HEK293 (cell line): Measurements from ENCODE around the gene MUC4.
"Not testable (repeated sequence)": the region's sequence is repeated elsewhere in the genome, so short reads cannot be mapped to it uniquely, and the experiment has no call there.

Experiments
- CTCF ChIA-PET: fragments of 350-600 bp; formaldehyde crosslinking; extraction: SDS; loops from one replicate; lab custom pipeline; 2021; ENCODE audit warnings: antibody characterized with exemption; lab: Yijun Ruan, JAX
- POLR2A ChIA-PET: fragments of 300-600 bp; formaldehyde crosslinking; extraction: SDS; loops from one replicate; lab custom pipeline; 2020; ENCODE audit warnings: antibody characterized with exemption, inconsistent platforms; lab: Yijun Ruan, JAX
- H3K27ac ChIP-seq: fragments of 200-500 bp; sonication (Bioruptor generic); 2 replicates; pipeline ENCODE4 v1.5.1; 2014; ENCODE audit warnings: low read depth, low read length, control low read depth, inconsistent platforms; ENCODE audit errors: extremely low read depth
- H3K36me3 ChIP-seq, 2 experiments: fragments of 200-500 bp in 1 of 2; sonication (Bioruptor generic) in 1 of 2; 1 replicate in 1 of 2; 2 replicates in 1 of 2; pipeline ENCODE4 v1.5.1; 2014 to 2017; ENCODE audit warnings: inconsistent platforms in 2 of 2, low read length in 2 of 2; ENCODE audit not compliant: control insufficient read depth in 2 of 2, insufficient read depth in 1 of 2
- H3K4me1 ChIP-seq: fragments of 200-500 bp; sonication (Bioruptor generic); 2 replicates; pipeline ENCODE4 v1.5.1; 2014; ENCODE audit warnings: mild to moderate bottlenecking, low read length, inconsistent platforms; ENCODE audit not compliant: control insufficient read depth, insufficient read depth
- H3K4me3 ChIP-seq: 2 replicates; pipeline ENCODE4 v1.5.1; 2011; ENCODE audit warnings: low read depth, mild to moderate bottlenecking, control low read depth, low read length, moderate library complexity
- H3K9me3 ChIP-seq: fragments of 200-500 bp; sonication (Bioruptor generic); 2 replicates; pipeline ENCODE4 v1.5.1; 2014; ENCODE audit warnings: low read depth, low read length, inconsistent platforms; ENCODE audit not compliant: control insufficient read depth, insufficient read depth
- BCL11A ChIP-seq: fragments of 450-650 bp; formaldehyde crosslinking; IDR thresholded peaks from 2 replicates; pipeline ENCODE4 v1.5.1; 2016; ENCODE audit warnings: low read depth, missing biosample characterization, missing genetic modification characterization
- KLF1 ChIP-seq: fragments of 450-650 bp; formaldehyde crosslinking; IDR thresholded peaks from 2 replicates; pipeline ENCODE4 v1.5.1; 2016; ENCODE audit warnings: missing biosample characterization, missing genetic modification characterization
- MEIS1 ChIP-seq: sonication (generic); formaldehyde crosslinking; IDR thresholded peaks from 2 replicates; pipeline ENCODE4 v1.8.1; 2022; ENCODE audit warnings: missing genetic modification reagents, mild to moderate bottlenecking, borderline replicate concordance
- PRDM1 ChIP-seq: fragments of 450-650 bp; formaldehyde crosslinking; IDR thresholded peaks from 2 replicates; pipeline ENCODE4; 2016; ENCODE audit warnings: missing biosample characterization, missing genetic modification characterization
- SCRT2 ChIP-seq: fragments of 450-650 bp; formaldehyde crosslinking; IDR thresholded peaks from 2 replicates; pipeline ENCODE4 v1.5.1; 2016; ENCODE audit warnings: missing biosample characterization, missing genetic modification characterization
- ZBTB17 ChIP-seq: fragments of 450-650 bp; formaldehyde crosslinking; IDR thresholded peaks from 2 replicates; pipeline ENCODE4 v1.5.1; 2016; ENCODE audit warnings: missing biosample characterization, missing genetic modification characterization
- ZEB2 ChIP-seq: fragments of 450-650 bp; formaldehyde crosslinking; IDR thresholded peaks from 2 replicates; pipeline ENCODE4 v1.5.1; 2016; ENCODE audit warnings: missing biosample characterization, missing genetic modification characterization
- ZFP3 ChIP-seq: fragments of 450-650 bp; formaldehyde crosslinking; IDR thresholded peaks from 2 replicates; pipeline ENCODE4 v1.5.1; 2016; ENCODE audit warnings: low read depth, missing biosample characterization, missing genetic modification characterization
- ZFP41 ChIP-seq: fragments of 450-650 bp; formaldehyde crosslinking; IDR thresholded peaks from 2 replicates; pipeline ENCODE4 v1.5.1; 2016; ENCODE audit warnings: missing biosample characterization, missing genetic modification characterization, borderline replicate concordance
- ZNF114 ChIP-seq: fragments of 450-650 bp; formaldehyde crosslinking; IDR thresholded peaks from 2 replicates; pipeline ENCODE4 v1.5.0; 2017; ENCODE audit warnings: missing biosample characterization, missing genetic modification characterization
- ZNF121 ChIP-seq: fragments of 450-650 bp; formaldehyde crosslinking; IDR thresholded peaks from 2 replicates; pipeline ENCODE4 v1.5.1; 2016; ENCODE audit warnings: missing biosample characterization, missing genetic modification characterization
- ZNF133 ChIP-seq: fragments of 450-650 bp; formaldehyde crosslinking; IDR thresholded peaks from 2 replicates; pipeline ENCODE4 v1.5.1; 2016; ENCODE audit warnings: missing biosample characterization, missing genetic modification characterization
- ZNF140 ChIP-seq: fragments of 450-650 bp; formaldehyde crosslinking; IDR thresholded peaks from 2 replicates; pipeline ENCODE4 v1.5.1; 2016; ENCODE audit warnings: missing biosample characterization, missing genetic modification characterization
- ZNF157 ChIP-seq: fragments of 450-650 bp; formaldehyde crosslinking; IDR thresholded peaks from 2 replicates; pipeline ENCODE4 v1.5.1; 2016; ENCODE audit warnings: missing biosample characterization, missing genetic modification characterization
- ZNF16 ChIP-seq: fragments of 450-650 bp; formaldehyde crosslinking; IDR thresholded peaks from 2 replicates; pipeline ENCODE4 v1.5.1; 2016; ENCODE audit warnings: low read depth, missing biosample characterization, missing genetic modification characterization
- ZNF169 ChIP-seq: fragments of 450-650 bp; formaldehyde crosslinking; IDR thresholded peaks from 2 replicates; pipeline ENCODE4 v1.5.1; 2016; ENCODE audit warnings: missing biosample characterization, missing genetic modification characterization
- ZNF529 ChIP-seq: fragments of 450-650 bp; formaldehyde crosslinking; IDR thresholded peaks from 2 replicates; pipeline ENCODE4 v1.5.1; 2017; ENCODE audit warnings: missing genetic modification characterization, missing biosample characterization; ENCODE audit not compliant: insufficient replicate concordance
- ZNF561 ChIP-seq: fragments of 450-650 bp; IDR thresholded peaks from 2 replicates; pipeline ENCODE4 v1.5.1; 2018; ENCODE audit warnings: missing biosample characterization, missing genetic modification characterization, borderline replicate concordance
- ZNF623 ChIP-seq: fragments of 450-650 bp; formaldehyde crosslinking; IDR thresholded peaks from 2 replicates; pipeline ENCODE4 v1.5.1; 2016; ENCODE audit warnings: missing biosample characterization, missing genetic modification characterization
- ZNF629 ChIP-seq: fragments of 450-650 bp; formaldehyde crosslinking; IDR thresholded peaks from 2 replicates; pipeline ENCODE4 v1.5.1; 2017; ENCODE audit warnings: missing biosample characterization, missing genetic modification characterization
- ZNF701 ChIP-seq: fragments of 450-650 bp; formaldehyde crosslinking; IDR thresholded peaks from 2 replicates; pipeline ENCODE4 v1.5.1; 2016; ENCODE audit warnings: missing biosample characterization, missing genetic modification characterization
- ZSCAN30 ChIP-seq: fragments of 450-650 bp; IDR thresholded peaks from 2 replicates; pipeline ENCODE4 v1.5.1; 2018; ENCODE audit warnings: missing biosample characterization, mild to moderate bottlenecking, missing genetic modification characterization, moderate library complexity
- ZXDB ChIP-seq: fragments of 450-650 bp; formaldehyde crosslinking; IDR thresholded peaks from 2 replicates; pipeline ENCODE4 v1.5.1; 2016; ENCODE audit warnings: missing biosample characterization, missing genetic modification characterization
- TF ChIP-seq, protein P1 (sequence below): fragments of 450-650 bp; formaldehyde crosslinking; IDR thresholded peaks from 2 replicates; pipeline ENCODE4 v1.5.1; 2016; ENCODE audit warnings: missing biosample characterization, missing genetic modification characterization, borderline replicate concordance

The MUC4 gene

DNA sequence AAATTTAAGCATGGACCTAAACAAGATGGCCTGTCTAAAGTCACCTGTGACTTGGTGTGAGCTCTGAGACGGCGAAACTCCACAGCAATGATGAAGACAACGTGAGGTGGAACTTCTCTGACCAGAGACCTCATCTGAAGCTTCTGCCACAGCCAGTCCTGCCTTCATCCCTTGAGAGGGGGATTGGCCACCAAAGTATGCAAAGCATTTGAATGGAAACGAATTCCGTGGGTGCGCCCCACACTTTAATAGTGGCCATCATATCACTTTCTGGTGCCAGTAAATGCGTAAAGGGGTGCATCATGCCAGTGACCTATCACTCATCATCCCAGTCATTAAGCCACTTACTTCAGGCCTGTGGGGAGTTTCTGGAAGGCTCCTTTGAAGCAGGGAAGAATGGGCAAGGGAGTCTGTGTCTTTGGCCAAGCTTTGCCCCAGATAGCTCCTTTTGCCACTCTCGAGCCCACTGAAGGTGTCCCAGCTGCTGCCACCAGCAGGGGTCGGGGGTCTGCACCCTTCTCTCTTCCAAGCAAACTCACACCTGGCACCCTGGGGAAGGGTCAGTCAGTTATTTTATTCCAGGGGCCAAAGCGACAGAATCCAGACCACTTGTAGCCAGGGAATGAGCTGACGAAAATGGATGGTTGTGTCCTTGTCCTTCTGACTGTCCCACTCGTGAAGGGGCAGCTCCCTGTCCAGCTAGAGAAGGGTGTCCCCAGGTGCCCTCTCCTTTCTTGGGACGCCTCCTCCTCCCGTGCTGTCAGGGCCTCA is 73.3 kb downstream of the MUC4 start:
- Histone ChIP-seq H3K36me3 (no peaks in the 10 kb centered on the region), H3K27ac (no peak overlapping the region), H3K4me1 (no peaks in the 10 kb centered on the region), H3K9me3 (no peaks in the 10 kb centered on the region), H3K4me3 (no peak overlapping the region)
- no peak for TF ChIP-seq ZNF623 (tag by site-specific recombination)
- no peak for TF ChIP-seq ZNF529 (tag by site-specific recombination)
- no peak for TF ChIP-seq ZNF169 (tag by site-specific recombination)
- TF ChIP-seq ZNF140, result no peak
- TF ChIP-seq ZNF561 (tag by site-specific recombination), result no peak
- TF ChIP-seq ZXDB (tag by site-specific recombination), result no peak
- TF ChIP-seq, protein P1, sequence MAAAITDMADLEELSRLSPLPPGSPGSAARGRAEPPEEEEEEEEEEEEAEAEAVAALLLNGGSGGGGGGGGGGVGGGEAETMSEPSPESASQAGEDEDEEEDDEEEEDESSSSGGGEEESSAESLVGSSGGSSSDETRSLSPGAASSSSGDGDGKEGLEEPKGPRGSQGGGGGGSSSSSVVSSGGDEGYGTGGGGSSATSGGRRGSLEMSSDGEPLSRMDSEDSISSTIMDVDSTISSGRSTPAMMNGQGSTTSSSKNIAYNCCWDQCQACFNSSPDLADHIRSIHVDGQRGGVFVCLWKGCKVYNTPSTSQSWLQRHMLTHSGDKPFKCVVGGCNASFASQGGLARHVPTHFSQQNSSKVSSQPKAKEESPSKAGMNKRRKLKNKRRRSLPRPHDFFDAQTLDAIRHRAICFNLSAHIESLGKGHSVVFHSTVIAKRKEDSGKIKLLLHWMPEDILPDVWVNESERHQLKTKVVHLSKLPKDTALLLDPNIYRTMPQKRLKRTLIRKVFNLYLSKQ (tag by site-specific recombination), result no peak
- no peak for TF ChIP-seq ZEB2 (tag by site-specific recombination)
- TF ChIP-seq ZNF701, result no peak
- TF ChIP-seq ZNF16 (tag by site-specific recombination), result no peak
- TF ChIP-seq KLF1 (tag by site-specific recombination), result no peak
- CTCF ChIA-PET, result no interaction called here
- POLR2A ChIA-PET, result no interaction called here

DNA sequence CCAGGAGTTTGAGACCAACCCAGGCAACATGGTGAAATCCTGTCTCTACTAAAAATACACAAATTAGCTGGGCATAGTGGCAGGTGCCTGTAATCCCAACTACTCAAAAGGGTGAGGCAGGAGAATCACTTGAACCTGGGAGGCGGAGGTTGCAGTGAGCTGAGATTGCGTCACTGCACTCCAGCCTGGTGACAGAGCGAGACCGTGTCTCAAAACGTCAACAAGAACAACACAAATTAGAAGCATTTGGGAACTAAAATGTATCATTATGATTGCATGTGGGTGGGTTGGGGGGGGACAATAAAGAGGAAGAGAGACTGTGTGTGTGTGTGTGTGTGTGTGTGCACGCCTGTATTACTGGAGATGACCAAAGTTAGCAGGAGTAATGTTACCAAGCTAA is 73.9 kb downstream of the MUC4 start:
- H3K4me1 ChIP-seq, H3K4me3 ChIP-seq, H3K27ac ChIP-seq, CTCF ChIA-PET, H3K9me3 ChIP-seq, H3K36me3 ChIP-seq, POLR2A ChIA-PET: not testable (repeated sequence)

DNA sequence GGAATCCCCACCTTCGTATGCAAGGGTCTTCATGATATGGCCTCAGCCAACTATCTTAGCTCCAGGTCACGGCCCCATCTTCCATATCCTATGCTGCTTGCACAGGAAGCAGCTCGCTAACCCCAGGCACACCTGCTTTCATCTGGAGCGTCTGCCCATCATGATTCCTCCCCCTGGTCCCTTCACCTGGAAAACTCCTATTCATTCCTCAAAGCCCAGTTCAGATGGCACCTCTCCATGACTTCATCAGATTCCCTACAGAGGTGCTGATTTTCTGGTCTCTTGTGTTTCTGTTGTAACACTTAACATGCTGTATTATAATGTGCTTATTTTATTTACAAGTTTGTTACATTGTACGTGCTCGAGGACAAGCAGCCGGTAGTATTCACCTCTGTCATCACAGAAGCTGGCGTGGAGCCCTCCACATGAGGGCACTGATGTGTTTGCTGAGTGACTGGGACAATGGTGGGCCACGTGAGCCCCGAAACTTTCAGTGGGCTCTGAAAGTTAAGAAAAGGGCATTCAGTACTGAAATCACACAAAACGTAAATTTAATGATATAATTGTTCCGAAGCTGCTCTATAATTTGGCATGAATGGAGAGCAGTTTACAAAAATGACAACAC is 74.8 kb downstream of the MUC4 start:
- Histone ChIP-seq H3K9me3 (no peaks in the 10 kb centered on the region), H3K4me3 (no peak overlapping the region), H3K36me3 (no peaks in the 10 kb centered on the region)
- CTCF ChIA-PET, result interaction anchor here (0.7 kb wide), 1 partner anchor 171 kb away, joined by 3 read pairs; no protein-coding TSS in a partner anchor
- TF ChIP-seq ZFP3 (tag by site-specific recombination) (peak; percentile 82), ZSCAN30 (no peak)
- TF ChIP-seq, all 188 proteins: peak for 1
- POLR2A ChIA-PET, result no interaction called here
- no peaks in the 10 kb centered on the region for H3K4me1 ChIP-seq
- H3K27ac ChIP-seq, result no peak overlapping the region

DNA sequence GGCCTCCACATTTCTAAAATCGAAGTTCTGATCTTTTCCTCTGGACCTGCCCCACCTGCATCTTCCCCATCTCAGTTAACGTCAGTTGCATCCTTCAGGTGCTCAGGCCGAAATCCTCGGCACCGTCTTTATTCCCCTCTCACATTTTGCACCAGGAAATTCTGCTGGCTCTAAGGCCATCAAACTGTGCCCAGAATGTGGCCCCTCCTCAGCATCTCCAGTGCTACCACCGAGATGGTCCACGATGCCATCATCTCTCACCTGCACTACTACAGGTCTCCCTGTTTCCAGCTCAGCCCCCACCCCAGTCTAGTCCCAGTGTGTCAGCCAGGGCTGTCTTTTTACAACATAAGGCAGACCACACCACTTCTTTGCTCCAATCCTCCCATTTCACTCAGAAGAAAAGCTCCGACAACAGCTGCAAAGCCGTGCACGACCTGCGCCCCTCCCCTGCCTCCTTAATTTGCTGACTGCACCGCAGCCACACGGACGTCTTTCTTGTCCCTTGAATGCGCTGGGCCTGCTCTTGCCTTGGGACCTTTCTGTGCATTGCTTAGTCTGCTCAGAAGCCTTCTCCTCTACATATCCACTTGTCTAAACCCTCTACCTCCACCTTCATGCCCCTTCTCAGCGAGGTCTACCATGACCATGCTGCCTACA is 76.6 kb downstream of the MUC4 start:
- CTCF ChIA-PET, result no interaction called here
- no peak overlapping the region for H3K4me3 ChIP-seq
- no peaks in the 10 kb centered on the region for H3K9me3 ChIP-seq
- H3K4me1 ChIP-seq, result no peaks in the 10 kb centered on the region
- no peaks in the 10 kb centered on the region for H3K36me3 ChIP-seq
- no peak overlapping the region for H3K27ac ChIP-seq
- POLR2A ChIA-PET, result no interaction called here
- TF ChIP-seq SCRT2 (tag by site-specific recombination), result no peak
- TF ChIP-seq ZNF121 (tag by site-specific recombination), result no peak
- TF ChIP-seq MEIS1, result no peak
- no peak for TF ChIP-seq ZBTB17 (tag by site-specific recombination)
- TF ChIP-seq ZNF157, result no peak
- no peak for TF ChIP-seq ZNF629
- no peak for TF ChIP-seq ZFP41 (tag by site-specific recombination)
- no peak for TF ChIP-seq BCL11A (tag by site-specific recombination)
- no peak for TF ChIP-seq PRDM1 (tag by site-specific recombination)
- no peak for TF ChIP-seq ZNF114
- no peak for TF ChIP-seq ZNF133 (tag by site-specific recombination)
